Measurements from ENCODE around the gene CKMT1B. TPM values are rescaled to one million over a fixed set of nuclear protein-coding genes. Genes with fewer than 3 reads are reported as not detected.
"Not testable (repeated sequence)": the region's sequence is repeated elsewhere in the genome, so short reads cannot be mapped to it uniquely, and the experiment has no call there.

Gene CKMT1B
- total RNA-seq, 1 donor from 2014 or later = 0.55 TPM

DNA sequence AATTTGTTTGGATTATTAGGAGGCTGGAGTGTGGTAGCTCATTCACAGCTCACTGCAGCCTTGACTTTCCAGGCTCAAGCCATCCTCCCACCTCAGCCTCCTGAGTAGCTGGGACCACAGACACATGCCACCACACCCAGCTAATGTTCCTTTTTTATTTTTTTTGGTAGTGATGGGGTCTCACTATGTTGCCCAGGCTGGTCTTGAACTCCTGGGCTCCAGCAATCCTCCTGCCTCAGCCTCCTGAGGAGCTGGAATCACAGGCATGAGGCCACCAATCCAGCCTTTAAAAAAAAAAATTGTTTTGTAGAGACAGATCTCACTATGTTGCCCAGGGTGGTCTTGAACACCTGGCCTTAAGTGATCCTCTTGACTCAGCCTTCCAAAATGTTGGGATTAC is 33.1 kb downstream of the CKMT1B start:
- not testable (repeated sequence) for DNase-seq (ENCODE audit: low spot score); ATAC-seq

DNA sequence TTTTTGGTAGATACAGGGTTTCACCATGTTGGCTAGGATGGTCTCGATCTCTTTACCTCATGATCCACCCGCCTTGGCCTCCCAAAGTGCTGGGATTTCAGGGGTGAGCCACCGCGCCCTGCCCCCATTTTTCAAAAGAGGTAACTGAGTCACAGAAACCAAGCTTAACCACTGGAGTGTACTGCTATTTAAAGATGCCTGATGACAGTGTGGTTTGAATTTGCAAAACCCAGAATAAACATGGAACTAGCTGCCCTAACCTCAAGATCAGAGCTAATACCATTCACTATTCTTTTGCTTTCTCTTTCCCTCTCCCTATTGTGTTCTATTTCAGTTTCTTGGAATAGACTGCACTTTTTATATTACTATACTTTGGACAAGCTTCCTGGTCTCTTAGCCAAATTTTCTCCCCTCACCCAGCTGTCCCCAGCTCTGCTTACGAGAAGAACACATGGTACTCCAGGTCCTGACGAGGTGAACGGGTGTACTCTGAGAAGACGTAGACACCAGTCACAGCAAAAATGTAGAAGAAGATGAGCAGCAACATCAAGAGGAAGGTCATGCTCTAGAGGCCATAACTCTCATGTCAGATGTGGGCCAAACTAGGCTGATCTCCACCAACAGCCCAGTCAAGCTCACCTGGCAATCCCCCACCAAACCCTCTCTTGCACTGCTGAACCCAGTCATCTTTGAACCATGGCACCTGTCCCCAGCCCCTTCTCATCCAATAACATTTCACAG is 44.8 kb downstream of the CKMT1B start:
- ATAC-seq; DNase-seq (ENCODE audit: low spot score): not testable (repeated sequence)

Other genes with a start within 250 kb of the CKMT1B start
- 15.7 TPM for gene ZSCAN29, start 223.0 kb upstream of the CKMT1B start, total RNA-seq
- gene TUBGCP4, start 222.9 kb upstream of the CKMT1B start, total RNA-seq = 12.2 TPM
- gene TP53BP1, start 100.9 kb upstream of the CKMT1B start, total RNA-seq = 5.8 TPM
- 0.23 TPM for gene MAP1A, start 76.4 kb upstream of the CKMT1B start, total RNA-seq
- 20.6 TPM for gene PPIP5K1, start 3.8 kb upstream of the CKMT1B start, total RNA-seq
- gene STRC, start 24.8 kb downstream of the CKMT1B start, total RNA-seq = 0.53 TPM
- 1.8 TPM for gene CATSPER2, start 54.8 kb downstream of the CKMT1B start, total RNA-seq
- gene CKMT1A, start 99.8 kb downstream of the CKMT1B start, total RNA-seq = not detected
- 425 TPM for gene PDIA3, start 152.4 kb downstream of the CKMT1B start, total RNA-seq
- 2.4 TPM for gene ELL3, start 182.9 kb downstream of the CKMT1B start, total RNA-seq
- gene SERF2, start 198.3 kb downstream of the CKMT1B start, total RNA-seq = 515 TPM
- 0.18 TPM for gene SERINC4, start 206.2 kb downstream of the CKMT1B start, total RNA-seq
- 8.6 TPM for gene HYPK, start 206.6 kb downstream of the CKMT1B start, total RNA-seq
- gene MFAP1, start 230.7 kb downstream of the CKMT1B start, total RNA-seq = 7.0 TPM
- gene WDR76, start 233.0 kb downstream of the CKMT1B start, total RNA-seq = 0.86 TPM